ENCODE measurements around the gene RING1.
A peak's percentile ranks its signal among the peaks of the same experiment; 100 is the strongest.

RING1 gene

GRCh38 chr6:33247977-33248642, 39.8 kb downstream of the RING1 start:
- peak; percentile 77 for DNase-seq (ENCODE audit: low read depth)

GRCh38 chr6:33248643-33248931, 40.3 kb downstream of the RING1 start:
- DNase-seq (ENCODE audit: low read depth): peak; percentile 39

GRCh38 chr6:33248932-33249731, 40.8 kb downstream of the RING1 start:
- DNase-seq (ENCODE audit: low read depth): peak; percentile 98

- DNase-seq (ENCODE audit: low read depth): peak; percentile 47
These were observed 41.7 kb downstream of the RING1 start for GRCh38 chr6:33249732-33250630.

- no peak for DNase-seq (ENCODE audit: low read depth)
These were observed 42.4 kb downstream of the RING1 start for GRCh38 chr6:33250731-33251130.

- DNase-seq (ENCODE audit: low read depth): no peak
These were observed 43.2 kb downstream of the RING1 start for GRCh38 chr6:33251395-33252012.

GRCh38 chr6:33252759-33253158, 44.5 kb downstream of the RING1 start:
- DNase-seq (ENCODE audit: low read depth): no peak

GRCh38 chr6:33254591-33254990, 46.3 kb downstream of the RING1 start:
- no peak for DNase-seq (ENCODE audit: low read depth)

GRCh38 chr6:33259032-33259431, 50.7 kb downstream of the RING1 start:
- no peak for DNase-seq (ENCODE audit: low read depth)

All from HS-27A (cell line).